ENCODE data around the gene SPRR3.

The SPRR3 gene

DNA sequence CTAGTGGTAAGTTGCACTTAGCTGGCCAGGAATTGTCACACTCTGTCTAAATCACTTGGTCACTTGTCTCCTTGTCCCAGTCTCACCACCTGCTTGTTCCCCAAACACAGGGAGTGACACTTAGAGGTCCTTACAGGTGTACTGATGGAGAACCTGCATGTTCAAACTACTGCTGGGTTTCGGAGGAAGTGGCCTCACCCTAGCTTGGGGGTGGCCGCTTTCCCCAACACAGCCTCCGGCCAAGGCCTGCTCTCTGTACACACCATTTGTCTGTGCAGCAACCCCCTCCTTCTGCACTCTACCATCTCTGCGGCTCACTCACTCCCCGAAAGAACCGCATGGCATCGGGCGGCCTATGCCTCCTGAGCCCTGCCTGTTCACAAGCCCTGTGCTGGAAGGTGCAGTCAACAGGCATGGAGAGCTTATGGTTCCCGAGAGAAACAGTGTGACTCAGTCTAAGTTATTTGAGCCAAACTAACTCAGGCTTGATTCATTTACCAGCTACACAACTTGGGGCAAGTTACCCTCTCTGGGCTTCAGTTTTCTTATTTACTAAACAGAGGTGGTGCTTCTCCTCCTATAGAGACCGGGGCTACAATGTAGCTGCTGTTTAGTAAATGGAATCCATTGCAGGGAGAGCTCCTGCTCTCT lies 41.6 kb upstream of the SPRR3 start (continued):
- TF ChIP-seq, protein P1, sequence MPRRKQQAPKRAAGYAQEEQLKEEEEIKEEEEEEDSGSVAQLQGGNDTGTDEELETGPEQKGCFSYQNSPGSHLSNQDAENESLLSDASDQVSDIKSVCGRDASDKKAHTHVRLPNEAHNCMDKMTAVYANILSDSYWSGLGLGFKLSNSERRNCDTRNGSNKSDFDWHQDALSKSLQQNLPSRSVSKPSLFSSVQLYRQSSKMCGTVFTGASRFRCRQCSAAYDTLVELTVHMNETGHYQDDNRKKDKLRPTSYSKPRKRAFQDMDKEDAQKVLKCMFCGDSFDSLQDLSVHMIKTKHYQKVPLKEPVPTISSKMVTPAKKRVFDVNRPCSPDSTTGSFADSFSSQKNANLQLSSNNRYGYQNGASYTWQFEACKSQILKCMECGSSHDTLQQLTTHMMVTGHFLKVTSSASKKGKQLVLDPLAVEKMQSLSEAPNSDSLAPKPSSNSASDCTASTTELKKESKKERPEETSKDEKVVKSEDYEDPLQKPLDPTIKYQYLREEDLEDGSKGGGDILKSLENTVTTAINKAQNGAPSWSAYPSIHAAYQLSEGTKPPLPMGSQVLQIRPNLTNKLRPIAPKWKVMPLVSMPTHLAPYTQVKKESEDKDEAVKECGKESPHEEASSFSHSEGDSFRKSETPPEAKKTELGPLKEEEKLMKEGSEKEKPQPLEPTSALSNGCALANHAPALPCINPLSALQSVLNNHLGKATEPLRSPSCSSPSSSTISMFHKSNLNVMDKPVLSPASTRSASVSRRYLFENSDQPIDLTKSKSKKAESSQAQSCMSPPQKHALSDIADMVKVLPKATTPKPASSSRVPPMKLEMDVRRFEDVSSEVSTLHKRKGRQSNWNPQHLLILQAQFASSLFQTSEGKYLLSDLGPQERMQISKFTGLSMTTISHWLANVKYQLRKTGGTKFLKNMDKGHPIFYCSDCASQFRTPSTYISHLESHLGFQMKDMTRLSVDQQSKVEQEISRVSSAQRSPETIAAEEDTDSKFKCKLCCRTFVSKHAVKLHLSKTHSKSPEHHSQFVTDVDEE (CRISPR knock-in tag; IDR thresholded peaks at IDR 0.05) = no peak
- TF ChIP-seq ZNF8 (CRISPR knock-in tag; IDR thresholded peaks at IDR 0.05) = no peak
- no peak for TF ChIP-seq TCF4 (CRISPR knock-in tag; IDR thresholded peaks at IDR 0.05; ENCODE audit: borderline replicate concordance)
- no peak for TF ChIP-seq ZC3H10 (CRISPR knock-in tag; IDR thresholded peaks at IDR 0.05)
- TF ChIP-seq RARB (CRISPR knock-in tag; IDR thresholded peaks at IDR 0.05) = no peak
- no peak for TF ChIP-seq CSDC2 (CRISPR knock-in tag; IDR thresholded peaks at IDR 0.05)

DNA sequence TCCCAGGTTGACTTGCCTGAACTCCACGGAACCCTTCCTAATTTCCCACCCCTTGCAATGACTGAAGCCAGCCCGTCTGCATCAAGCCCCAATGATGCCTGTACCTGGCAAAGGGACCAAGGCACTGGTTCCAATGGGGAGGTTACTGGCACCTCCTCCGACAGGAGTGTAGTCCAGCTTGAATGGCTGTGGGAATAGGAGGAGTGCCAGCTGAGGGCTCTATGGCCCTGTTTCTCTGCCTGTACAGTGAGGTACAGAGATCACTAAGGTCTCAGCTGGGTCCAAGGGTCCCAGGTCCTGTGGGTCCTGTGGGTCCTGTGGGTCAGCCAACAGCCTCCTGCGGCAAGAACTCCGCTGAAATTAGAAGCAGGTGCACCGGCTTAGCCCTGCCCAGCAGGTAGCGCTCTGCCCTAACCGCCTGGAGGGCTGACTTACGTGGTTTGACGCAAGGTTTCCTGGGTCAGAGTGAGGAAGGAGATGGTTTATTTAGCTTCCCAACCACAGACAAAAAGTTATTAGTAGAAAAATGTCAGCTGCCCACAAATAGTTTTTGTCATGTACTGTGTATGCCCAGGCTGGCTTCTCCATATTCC lies 41.0 kb upstream of the SPRR3 start:
- no peak for ATAC-seq
- TF ChIP-seq BACH2 (CRISPR knock-in tag; IDR thresholded peaks at IDR 0.05; ENCODE audit: borderline replicate concordance) (no peak), ZFP30 (CRISPR knock-in tag; IDR thresholded peaks at IDR 0.05) (no peak), ARNTL (CRISPR knock-in tag; IDR thresholded peaks at IDR 0.05; ENCODE audit: borderline replicate concordance, low read depth) (no peak), SNAI2 (CRISPR knock-in tag; IDR thresholded peaks at IDR 0.05) (no peak), CSDC2 (CRISPR knock-in tag; IDR thresholded peaks at IDR 0.05) (no peak), ZC3H10 (CRISPR knock-in tag; IDR thresholded peaks at IDR 0.05) (no peak)
- TF ChIP-seq, protein P2, sequence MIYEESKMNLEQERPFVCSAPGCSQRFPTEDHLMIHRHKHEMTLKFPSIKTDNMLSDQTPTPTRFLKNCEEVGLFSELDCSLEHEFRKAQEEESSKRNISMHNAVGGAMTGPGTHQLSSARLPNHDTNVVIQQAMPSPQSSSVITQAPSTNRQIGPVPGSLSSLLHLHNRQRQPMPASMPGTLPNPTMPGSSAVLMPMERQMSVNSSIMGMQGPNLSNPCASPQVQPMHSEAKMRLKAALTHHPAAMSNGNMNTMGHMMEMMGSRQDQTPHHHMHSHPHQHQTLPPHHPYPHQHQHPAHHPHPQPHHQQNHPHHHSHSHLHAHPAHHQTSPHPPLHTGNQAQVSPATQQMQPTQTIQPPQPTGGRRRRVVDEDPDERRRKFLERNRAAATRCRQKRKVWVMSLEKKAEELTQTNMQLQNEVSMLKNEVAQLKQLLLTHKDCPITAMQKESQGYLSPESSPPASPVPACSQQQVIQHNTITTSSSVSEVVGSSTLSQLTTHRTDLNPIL (CRISPR knock-in tag; IDR thresholded peaks at IDR 0.05; ENCODE audit: low read depth) = no peak
- TF ChIP-seq, protein P3, sequence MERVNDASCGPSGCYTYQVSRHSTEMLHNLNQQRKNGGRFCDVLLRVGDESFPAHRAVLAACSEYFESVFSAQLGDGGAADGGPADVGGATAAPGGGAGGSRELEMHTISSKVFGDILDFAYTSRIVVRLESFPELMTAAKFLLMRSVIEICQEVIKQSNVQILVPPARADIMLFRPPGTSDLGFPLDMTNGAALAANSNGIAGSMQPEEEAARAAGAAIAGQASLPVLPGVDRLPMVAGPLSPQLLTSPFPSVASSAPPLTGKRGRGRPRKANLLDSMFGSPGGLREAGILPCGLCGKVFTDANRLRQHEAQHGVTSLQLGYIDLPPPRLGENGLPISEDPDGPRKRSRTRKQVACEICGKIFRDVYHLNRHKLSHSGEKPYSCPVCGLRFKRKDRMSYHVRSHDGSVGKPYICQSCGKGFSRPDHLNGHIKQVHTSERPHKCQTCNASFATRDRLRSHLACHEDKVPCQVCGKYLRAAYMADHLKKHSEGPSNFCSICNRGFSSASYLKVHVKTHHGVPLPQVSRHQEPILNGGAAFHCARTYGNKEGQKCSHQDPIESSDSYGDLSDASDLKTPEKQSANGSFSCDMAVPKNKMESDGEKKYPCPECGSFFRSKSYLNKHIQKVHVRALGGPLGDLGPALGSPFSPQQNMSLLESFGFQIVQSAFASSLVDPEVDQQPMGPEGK (CRISPR knock-in tag; IDR thresholded peaks at IDR 0.05; ENCODE audit: borderline replicate concordance) = no peak
- TF ChIP-seq, protein P4, sequence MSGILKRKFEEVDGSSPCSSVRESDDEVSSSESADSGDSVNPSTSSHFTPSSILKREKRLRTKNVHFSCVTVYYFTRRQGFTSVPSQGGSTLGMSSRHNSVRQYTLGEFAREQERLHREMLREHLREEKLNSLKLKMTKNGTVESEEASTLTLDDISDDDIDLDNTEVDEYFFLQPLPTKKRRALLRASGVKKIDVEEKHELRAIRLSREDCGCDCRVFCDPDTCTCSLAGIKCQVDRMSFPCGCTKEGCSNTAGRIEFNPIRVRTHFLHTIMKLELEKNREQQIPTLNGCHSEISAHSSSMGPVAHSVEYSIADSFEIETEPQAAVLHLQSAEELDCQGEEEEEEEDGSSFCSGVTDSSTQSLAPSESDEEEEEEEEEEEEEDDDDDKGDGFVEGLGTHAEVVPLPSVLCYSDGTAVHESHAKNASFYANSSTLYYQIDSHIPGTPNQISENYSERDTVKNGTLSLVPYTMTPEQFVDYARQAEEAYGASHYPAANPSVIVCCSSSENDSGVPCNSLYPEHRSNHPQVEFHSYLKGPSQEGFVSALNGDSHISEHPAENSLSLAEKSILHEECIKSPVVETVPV (CRISPR knock-in tag; IDR thresholded peaks at IDR 0.05) = no peak
- TF ChIP-seq, protein P5, sequence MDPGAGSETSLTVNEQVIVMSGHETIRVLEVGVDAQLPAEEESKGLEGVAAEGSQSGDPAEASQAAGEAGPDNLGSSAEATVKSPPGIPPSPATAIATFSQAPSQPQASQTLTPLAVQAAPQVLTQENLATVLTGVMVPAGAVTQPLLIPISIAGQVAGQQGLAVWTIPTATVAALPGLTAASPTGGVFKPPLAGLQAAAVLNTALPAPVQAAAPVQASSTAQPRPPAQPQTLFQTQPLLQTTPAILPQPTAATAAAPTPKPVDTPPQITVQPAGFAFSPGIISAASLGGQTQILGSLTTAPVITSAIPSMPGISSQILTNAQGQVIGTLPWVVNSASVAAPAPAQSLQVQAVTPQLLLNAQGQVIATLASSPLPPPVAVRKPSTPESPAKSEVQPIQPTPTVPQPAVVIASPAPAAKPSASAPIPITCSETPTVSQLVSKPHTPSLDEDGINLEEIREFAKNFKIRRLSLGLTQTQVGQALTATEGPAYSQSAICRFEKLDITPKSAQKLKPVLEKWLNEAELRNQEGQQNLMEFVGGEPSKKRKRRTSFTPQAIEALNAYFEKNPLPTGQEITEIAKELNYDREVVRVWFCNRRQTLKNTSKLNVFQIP (CRISPR knock-in tag; IDR thresholded peaks at IDR 0.05; ENCODE audit: borderline replicate concordance, low read depth) = no peak

DNA sequence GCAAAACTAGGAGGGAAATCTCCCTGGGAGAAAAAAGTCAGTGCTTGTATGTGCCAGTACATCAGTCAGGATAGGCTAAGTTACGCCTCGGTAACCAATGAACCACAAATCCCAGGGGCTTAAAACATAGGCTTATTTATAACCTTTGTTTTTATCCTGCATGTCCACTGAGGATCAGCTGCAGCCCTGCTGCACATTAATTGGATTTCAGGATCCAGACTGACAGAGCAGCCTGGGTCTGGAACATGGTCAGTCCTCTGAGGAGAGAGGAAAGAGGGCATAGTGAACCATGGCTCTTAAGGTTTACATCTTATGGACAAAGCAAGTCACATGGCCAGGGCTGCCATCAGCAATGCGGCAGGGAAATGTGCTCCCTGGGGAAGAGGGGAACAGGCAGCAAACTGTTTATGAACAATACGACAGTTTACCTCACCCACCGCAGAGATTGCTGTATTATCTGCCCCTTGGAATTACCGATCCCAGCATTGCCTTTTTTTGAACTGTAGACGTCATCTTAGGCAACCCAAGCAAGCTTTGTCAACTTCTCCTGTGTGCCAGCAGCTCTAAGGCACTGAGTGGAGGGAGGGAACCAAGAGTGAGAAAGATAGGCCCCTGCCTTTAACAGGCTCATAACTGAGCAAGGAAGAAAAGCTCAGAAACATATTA lies 40.2 kb upstream of the SPRR3 start:
- TF ChIP-seq TCF4 (CRISPR knock-in tag; IDR thresholded peaks at IDR 0.05; ENCODE audit: borderline replicate concordance) (no peak), SNAI2 (CRISPR knock-in tag; IDR thresholded peaks at IDR 0.05) (no peak), OSR1 (CRISPR knock-in tag; IDR thresholded peaks at IDR 0.05) (no peak), ESRRG (CRISPR knock-in tag; IDR thresholded peaks at IDR 0.05) (no peak)
- ATAC-seq = no peak; the same call in 2 of the 3 replicates

DNA sequence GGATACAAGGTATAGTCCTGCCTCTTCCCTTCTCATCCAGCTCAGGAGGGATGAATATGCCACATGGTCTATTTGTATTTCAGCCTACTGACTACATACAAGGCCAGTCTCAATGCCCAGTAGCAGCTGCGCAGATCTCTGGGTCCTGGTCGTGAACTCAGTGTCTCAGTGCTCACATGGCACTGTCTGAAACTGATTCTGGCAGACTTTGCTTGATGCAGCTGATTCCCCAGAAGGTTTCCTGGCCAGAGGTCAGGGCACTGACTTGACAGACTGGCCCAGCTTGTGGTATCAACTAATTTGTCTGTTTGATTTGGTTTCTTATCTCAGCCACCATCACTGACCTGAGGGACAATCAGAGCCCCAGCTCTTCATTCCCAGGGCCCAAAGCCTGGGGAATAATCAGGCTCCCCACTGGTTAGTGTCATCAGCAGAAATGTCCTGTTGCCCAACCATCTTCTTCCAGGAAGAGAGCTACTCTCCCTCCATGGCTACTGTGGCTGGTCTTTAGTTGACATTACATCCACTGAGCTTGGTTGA lies 38.6 kb upstream of the SPRR3 start:
- ATAC-seq = no peak
- no peak for TF ChIP-seq ZFP30 (CRISPR knock-in tag; IDR thresholded peaks at IDR 0.05)
- no peak for TF ChIP-seq ZFP3 (CRISPR knock-in tag; IDR thresholded peaks at IDR 0.05)
- TF ChIP-seq SNAI2 (CRISPR knock-in tag; IDR thresholded peaks at IDR 0.05) = no peak
- no peak for TF ChIP-seq ZNF8 (CRISPR knock-in tag; IDR thresholded peaks at IDR 0.05)
- TF ChIP-seq TOX (CRISPR knock-in tag; IDR thresholded peaks at IDR 0.05; ENCODE audit: borderline replicate concordance) = no peak
- TF ChIP-seq PPARA (CRISPR knock-in tag; IDR thresholded peaks at IDR 0.05; ENCODE audit: borderline replicate concordance) = no peak
- TF ChIP-seq ZC3H10 (CRISPR knock-in tag; IDR thresholded peaks at IDR 0.05) = no peak
- TF ChIP-seq BACH2 (CRISPR knock-in tag; IDR thresholded peaks at IDR 0.05; ENCODE audit: borderline replicate concordance) = no peak
- TF ChIP-seq GLIS3 (CRISPR knock-in tag; IDR thresholded peaks at IDR 0.05) = no peak
- TF ChIP-seq, protein P3 (CRISPR knock-in tag; IDR thresholded peaks at IDR 0.05; ENCODE audit: borderline replicate concordance) = no peak
- TF ChIP-seq OSR1 (CRISPR knock-in tag; IDR thresholded peaks at IDR 0.05) = no peak
- TF ChIP-seq ZNF565 (CRISPR knock-in tag; conservative IDR thresholded peaks at IDR 0.05; ENCODE audit: low read depth) = no peak
- TF ChIP-seq ISL1 (CRISPR knock-in tag; IDR thresholded peaks at IDR 0.05) = no peak

Data from SK-N-SH treated with all-trans-retinoic acid at 6 μM for 48 hours (cell line).